GM19239 (cell line): Measurements from ENCODE around the gene ZNF268.
A peak's percentile ranks its signal among the peaks of the same experiment; 100 is the strongest.

Experiments used
- DNase-seq: peaks from one replicate; pipeline ENCODE4 v3.0.0; 2011; ENCODE audit warnings: low spot score; ENCODE audit not compliant: insufficient read length
- FAIRE-seq: peaks from 2 replicates; lab custom pipeline; 2011; peaks lifted over from hg19 to GRCh38; lab: Jason Lieb, UNC

Gene ZNF268

GRCh38 chr12:133181238-133181959, at the start of gene ZNF268:
Gene ZNF268 (plus strand): TSS chr12:133181495. CDS start chr12:133181998, 503 bp downstream.
- peak; percentile 80 for DNase-seq
- peak; percentile 96 for FAIRE-seq

- DNase-seq (no peak), FAIRE-seq (no peak)
These were observed 45.5 kb upstream of the ZNF268 start for GRCh38 chr12:133135747-133136146.

- no peak for FAIRE-seq
- no peak for DNase-seq
These were observed 35.3 kb upstream of the ZNF268 start for GRCh38 chr12:133145981-133146380.

- no peak for DNase-seq
- no peak for FAIRE-seq
These were observed 25.1 kb upstream of the ZNF268 start for GRCh38 chr12:133156125-133156690.

GRCh38 chr12:133165776-133166175, 15.5 kb upstream of the ZNF268 start:
- DNase-seq = no peak
- FAIRE-seq = no peak

- no peak for DNase-seq
- FAIRE-seq = no peak
These were observed 8.8 kb upstream of the ZNF268 start for GRCh38 chr12:133172491-133172890.

GRCh38 chr12:133174901-133175300, 6.4 kb upstream of the ZNF268 start:
- DNase-seq = no peak
- FAIRE-seq = no peak

GRCh38 chr12:133180669-133181068, 626 bp upstream of the ZNF268 start:
- DNase-seq = no peak
- FAIRE-seq = no peak

- DNase-seq = no peak
These were observed 8.9 kb downstream of the ZNF268 start for GRCh38 chr12:133190176-133190575.

GRCh38 chr12:133192847-133193246, 11.6 kb downstream of the ZNF268 start:
- no peak for FAIRE-seq
- no peak for DNase-seq

More at GRCh38 chr12:133190176-133190575, 8.9 kb downstream of the ZNF268 start:
- no peak for FAIRE-seq

- no peak for FAIRE-seq
These were observed 20.6 kb downstream of the ZNF268 start for GRCh38 chr12:133201888-133202287.

GRCh38 chr12:133202493-133203343, 21.4 kb downstream of the ZNF268 start:
- no peak for DNase-seq
- no peak for FAIRE-seq

More at GRCh38 chr12:133201888-133202287, 20.6 kb downstream of the ZNF268 start:
- no peak for DNase-seq

GRCh38 chr12:133203344-133204263, 22.3 kb downstream of the ZNF268 start:
- no peak for FAIRE-seq
- no peak for DNase-seq

- FAIRE-seq (no peak), DNase-seq (no peak)
These were observed 22.9 kb downstream of the ZNF268 start for GRCh38 chr12:133204264-133204603.

- DNase-seq (no peak), FAIRE-seq (no peak)
These were observed 25.1 kb downstream of the ZNF268 start for GRCh38 chr12:133206390-133206789.

GRCh38 chr12:133215724-133216123, 34.4 kb downstream of the ZNF268 start:
- DNase-seq = no peak
- FAIRE-seq = no peak

GRCh38 chr12:133217219-133217618, 35.9 kb downstream of the ZNF268 start:
- FAIRE-seq (no peak), DNase-seq (no peak)

- no peak for DNase-seq
- no peak for FAIRE-seq
These were observed 39.2 kb downstream of the ZNF268 start for GRCh38 chr12:133220521-133220920.

- DNase-seq (no peak), FAIRE-seq (no peak)
These were observed 39.9 kb downstream of the ZNF268 start for GRCh38 chr12:133221241-133221640.

GRCh38 chr12:133222211-133222610, 40.9 kb downstream of the ZNF268 start:
- FAIRE-seq (no peak), DNase-seq (no peak)
